22Rv1 (cell line): Measurements from ENCODE around the gene AFF2.

ENCODE experiments used
- H3K27ac ChIP-seq: fragments of 450-650 bp; 2 replicates; pipeline ENCODE4 v1.5.1; 2017
- CTCF ChIP-seq: fragments of 450-650 bp; IDR thresholded peaks from 2 replicates; pipeline ENCODE4 v1.5.1; 2017; ENCODE audit warnings: mild to moderate bottlenecking
- ZFX ChIP-seq: fragments of 450-650 bp; IDR thresholded peaks from 2 replicates; pipeline ENCODE4 v1.6.1; 2017; ENCODE audit warnings: antibody characterized with exemption, borderline replicate concordance

The AFF2 gene

GRCh38 chrX:148513661-148514060, 13.2 kb downstream of the AFF2 start:
- no peak overlapping the region for H3K27ac ChIP-seq
- no peak for TF ChIP-seq ZFX
- no peak for TF ChIP-seq CTCF

GRCh38 chrX:148517176-148517575, 16.8 kb downstream of the AFF2 start:
- no peak overlapping the region for H3K27ac ChIP-seq
- TF ChIP-seq ZFX (no peak), CTCF (no peak)

- no peak for TF ChIP-seq CTCF
- no peak overlapping the region for H3K27ac ChIP-seq
These were observed 21.6 kb downstream of the AFF2 start for GRCh38 chrX:148522006-148522405.

- no peak overlapping the region for H3K27ac ChIP-seq
- TF ChIP-seq CTCF (no peak), ZFX (no peak)
These were observed 23.1 kb downstream of the AFF2 start for GRCh38 chrX:148523303-148524080.

- H3K27ac ChIP-seq = no peak overlapping the region
- TF ChIP-seq CTCF (peak; percentile 68), ZFX (no peak)
These were observed 30.2 kb downstream of the AFF2 start for GRCh38 chrX:148530464-148531077.

- TF ChIP-seq ZFX = no peak
- TF ChIP-seq CTCF = no peak
- no peak overlapping the region for H3K27ac ChIP-seq
These were observed 33.9 kb downstream of the AFF2 start for GRCh38 chrX:148534291-148534690.

- H3K27ac ChIP-seq = no peak overlapping the region
- TF ChIP-seq ZFX = no peak
- TF ChIP-seq CTCF = no peak
These were observed 35.2 kb downstream of the AFF2 start for GRCh38 chrX:148535639-148536038.
